K562 (cell line): ENCODE data around the gene MYO1A. TPM values are rescaled to one million over a fixed set of nuclear protein-coding genes. Genes with fewer than 3 reads are reported as not detected.

Experiments
- ATF1 ChIP-seq, 2 experiments: fragments of 450-650 bp in 1 of 2; IDR thresholded peaks; 2 replicates each; pipeline ENCODE4 v1.6.1; 2016; ENCODE audit warnings: missing compliant biosample characterization in 1 of 2, missing genetic modification characterization in 1 of 2
- GABPA ChIP-seq: fragments of 200-800 bp; sonication (Bioruptor generic); conservative IDR thresholded peaks from 2 replicates; pipeline ENCODE4 v1.6.1; 2016; ENCODE audit warnings: low read depth, missing genetic modification characterization, missing compliant biosample characterization
- MCM5 ChIP-seq: fragments of 450-650 bp; IDR thresholded peaks from 2 replicates; pipeline ENCODE4 v1.6.1; 2016; ENCODE audit warnings: low read depth
- NR3C1 ChIP-seq: sonication (generic); formaldehyde crosslinking; IDR thresholded peaks from 2 replicates; pipeline ENCODE4 v1.8.1; 2022; ENCODE audit warnings: missing genetic modification reagents
- RNF219 ChIP-seq: fragments of 250-450 bp; sonication (Bioruptor Pico); IDR thresholded peaks from 2 replicates; pipeline ENCODE4 v1.5.0; 2022; ENCODE audit warnings: mild to moderate bottlenecking
- ZBTB40 ChIP-seq, 2 experiments: fragments of 450-650 bp in 1 of 2; sonication (generic) in 1 of 2; formaldehyde crosslinking in 1 of 2; IDR thresholded peaks; 2 replicates each; pipeline versions ENCODE4 v1.7.1 to v1.9.0; 2016 to 2022; ENCODE audit warnings: inconsistent platforms in 1 of 2, mild to moderate bottlenecking in 1 of 2, missing genetic modification reagents in 1 of 2
- ZNF175 ChIP-seq: fragments of 200-800 bp; sonication (Bioruptor generic); IDR thresholded peaks from 2 replicates; pipeline ENCODE4 v1.6.1; 2016; ENCODE audit warnings: low read depth, mild to moderate bottlenecking, missing genetic modification characterization, missing compliant biosample characterization
- ZNF583 ChIP-seq: fragments of 250-450 bp; sonication (Bioruptor Pico); IDR thresholded peaks from 2 replicates; pipeline ENCODE4 v1.4.0; 2020
- polyA plus RNA-seq, 8 experiments: library from polyadenylated mRNA; depleted of rRNA in 4 of 8; stranded (reverse) in 5 of 8; unstranded in 3 of 8; fragments of >200 nt; fragmentation: Nextera tagmentation in 2 of 8; fragmentation: Illumina TruSeq in 1 of 8; extraction: Ambion mirVana in 2 of 8; extraction: Trizol in 1 of 8; gene quantifications; 2 replicates each; pipeline versions ENCODE4 v1.2.1 to v1.2.3, GENCODE V29; 2011 to 2014; ENCODE audit warnings: inconsistent platforms in 1 of 8, missing spikeins in 1 of 8
- total RNA-seq, 7 experiments: library from RNA; depleted of rRNA in 6 of 7; stranded (reverse); fragments of >200 nt in 6 of 7; fragmentation: Illumina TruSeq in 2 of 7; extraction: Trizol in 2 of 7; gene quantifications; 2 replicates each; pipeline versions ENCODE4 v1.2.1 to v1.2.3, GENCODE V29; 2011 to 2021; ENCODE audit warnings: low replicate concordance in 1 of 7
- TF ChIP-seq, protein P1 (sequence below): fragments of 450-650 bp; conservative IDR thresholded peaks from 2 replicates; pipeline ENCODE4 v1.6.1; 2016; ENCODE audit warnings: missing genetic modification characterization, low read depth, mild to moderate bottlenecking, control low read depth, missing compliant biosample characterization

The MYO1A gene
- total and polyA plus RNA-seq, 9 of the 15 experiments (the other 6 are each of a cell fraction or from before 2014, with no cell fraction given): 0.03 to 0.29 (median 0.14) TPM; not detected in 2

GRCh38 chr12:57006809-57007475 lies 43.0 kb downstream of the MYO1A start (continued):
- no peak for TF ChIP-seq ZBTB40 (IDR thresholded peaks at IDR 0.05)
- TF ChIP-seq ZBTB40 (CRISPR knock-in tag; IDR thresholded peaks at IDR 0.05): no peak
- no peak for TF ChIP-seq MCM5
- no peak for TF ChIP-seq GABPA (tag)
- no peak for TF ChIP-seq NR3C1 (CRISPR knock-in tag)
- TF ChIP-seq ATF1 (CRISPR knock-in tag; IDR thresholded peaks at IDR 0.05): no peak
- TF ChIP-seq ATF1 (tag; IDR thresholded peaks at IDR 0.05): no peak
- TF ChIP-seq, protein P1, sequence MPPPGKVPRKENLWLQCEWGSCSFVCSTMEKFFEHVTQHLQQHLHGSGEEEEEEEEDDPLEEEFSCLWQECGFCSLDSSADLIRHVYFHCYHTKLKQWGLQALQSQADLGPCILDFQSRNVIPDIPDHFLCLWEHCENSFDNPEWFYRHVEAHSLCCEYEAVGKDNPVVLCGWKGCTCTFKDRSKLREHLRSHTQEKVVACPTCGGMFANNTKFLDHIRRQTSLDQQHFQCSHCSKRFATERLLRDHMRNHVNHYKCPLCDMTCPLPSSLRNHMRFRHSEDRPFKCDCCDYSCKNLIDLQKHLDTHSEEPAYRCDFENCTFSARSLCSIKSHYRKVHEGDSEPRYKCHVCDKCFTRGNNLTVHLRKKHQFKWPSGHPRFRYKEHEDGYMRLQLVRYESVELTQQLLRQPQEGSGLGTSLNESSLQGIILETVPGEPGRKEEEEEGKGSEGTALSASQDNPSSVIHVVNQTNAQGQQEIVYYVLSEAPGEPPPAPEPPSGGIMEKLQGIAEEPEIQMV (tag): no peak
- TF ChIP-seq ZNF583 (CRISPR knock-in tag): no peak
- no peak for TF ChIP-seq RNF219 (CRISPR knock-in tag)
- no peak for TF ChIP-seq ZNF175 (CRISPR knock-in tag)
